Stimulated activated CD4-positive, alpha-beta T cell treated with anti-CD3 and anti-CD28 coated beads, Interleukin-12 subunit alpha, Interleukin-12 subunit beta, amount 100 ng/mL, for 48 hours (primary cell): ENCODE results near the gene SMAD9.

ENCODE experiments used
- DNase-seq, 3 donors: peaks; one replicate each; pipeline ENCODE4 v3.0.0-alpha.2; 2020; ENCODE audit warnings: low read depth in 2 of 3, low spot score in 1 of 3

The SMAD9 gene

DNA sequence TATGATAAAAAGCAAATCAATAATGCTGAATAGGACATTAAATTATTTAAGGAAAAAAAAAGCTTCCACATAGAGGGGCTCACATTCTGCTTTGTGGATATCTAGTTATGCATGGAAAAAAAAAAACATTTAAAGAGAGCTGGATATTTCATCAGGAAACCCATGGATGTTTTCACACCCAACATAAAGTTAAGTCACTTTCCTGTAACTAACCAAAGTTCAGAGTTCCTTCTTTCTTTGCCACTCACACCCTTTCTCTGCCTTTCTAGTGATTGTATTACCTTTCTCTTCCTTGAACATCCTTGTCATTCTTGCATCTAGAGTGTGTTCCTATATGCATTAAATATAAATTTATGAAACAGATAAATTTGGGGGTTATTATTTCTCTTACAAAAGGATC is 53.8 kb downstream of the SMAD9 start:
- no peak for DNase-seq

DNA sequence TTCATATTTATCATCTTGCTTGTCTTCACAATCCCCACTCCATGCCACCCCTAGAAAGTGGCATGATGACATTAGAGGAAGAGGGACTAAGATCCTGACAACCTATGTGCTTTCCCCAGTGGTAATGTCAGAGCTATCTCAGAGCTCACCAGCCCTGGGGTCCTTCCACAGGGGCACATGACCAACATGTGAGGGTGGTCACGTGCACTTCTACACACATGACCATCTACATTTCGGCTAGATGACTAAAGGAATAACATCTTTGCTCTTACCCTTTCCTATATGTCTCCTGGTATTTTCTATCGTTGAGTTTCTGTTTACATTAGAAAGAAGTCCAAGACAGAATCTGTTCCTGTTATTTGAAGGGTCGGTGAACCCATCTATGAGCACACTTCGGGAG is 54.8 kb downstream of the SMAD9 start:
- DNase-seq: no peak

DNA sequence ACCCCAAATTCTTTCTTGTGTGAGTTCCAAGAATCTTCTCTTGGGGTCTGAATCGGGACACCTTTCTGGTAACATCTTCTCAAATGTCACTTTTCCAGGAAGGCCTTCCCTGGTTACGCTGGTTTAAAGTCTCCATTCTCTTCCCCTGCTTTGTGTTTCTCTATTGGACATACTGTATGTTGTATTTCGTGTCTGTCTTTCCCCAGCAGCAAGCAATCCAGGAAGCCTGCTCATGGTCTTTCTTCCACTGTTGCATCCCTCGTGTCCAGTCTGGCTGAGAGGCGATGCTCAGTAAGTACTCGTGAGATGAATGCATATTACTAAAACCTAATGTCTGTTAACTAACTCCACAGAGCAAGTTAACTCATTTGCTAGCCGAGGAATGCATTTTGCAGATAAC is 57.3 kb downstream of the SMAD9 start:
- DNase-seq: no peak

DNA sequence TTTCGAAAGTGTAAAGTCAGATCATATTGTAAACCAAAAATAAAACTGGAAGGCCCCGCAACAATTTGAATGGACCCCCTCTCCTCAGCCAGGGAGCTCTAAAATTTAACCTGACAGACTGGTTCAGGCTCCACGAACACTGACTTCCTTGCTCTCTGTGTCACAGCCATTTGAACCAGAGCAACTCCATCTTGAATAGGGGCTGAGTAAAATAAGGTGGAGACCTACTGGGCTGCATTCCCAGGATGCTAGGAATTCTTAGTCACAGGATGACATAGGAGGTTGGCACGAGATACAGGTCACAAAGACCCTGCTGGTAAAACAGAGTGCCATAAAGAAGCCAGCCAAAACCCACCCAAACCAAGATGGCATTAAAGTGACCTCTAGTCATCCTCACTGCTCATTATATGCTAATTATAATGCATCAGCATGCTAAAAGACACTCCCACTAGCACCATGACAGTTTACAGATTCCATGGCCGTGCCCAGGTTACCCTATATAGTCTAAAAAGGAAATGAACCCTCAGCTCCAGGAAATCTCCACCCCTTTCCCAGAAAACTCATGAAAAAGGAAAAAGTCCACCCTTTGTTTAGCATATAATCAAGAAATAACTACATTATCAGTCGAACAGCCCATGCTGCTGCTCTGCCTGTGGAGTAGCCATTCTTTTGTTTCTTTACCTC is 57.9 kb downstream of the SMAD9 start:
- DNase-seq: no peak

DNA sequence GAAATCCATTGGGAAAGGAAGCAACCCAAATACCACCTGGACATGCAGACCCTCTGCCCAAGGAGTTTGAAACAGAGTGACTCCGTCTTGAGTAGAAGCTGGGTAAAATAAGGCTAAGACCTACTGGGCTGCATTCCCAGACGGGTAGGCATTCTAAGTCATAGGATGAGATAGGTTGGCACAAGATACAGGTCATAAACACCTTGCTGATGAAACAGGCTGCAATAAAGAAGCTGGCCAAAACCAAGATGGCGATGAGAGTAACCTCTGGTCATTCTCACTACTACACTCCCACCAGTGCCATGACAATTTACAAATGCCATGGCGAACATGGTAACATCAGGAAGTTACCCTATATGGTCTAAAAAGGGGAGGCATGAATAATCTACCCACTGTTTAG is 60.8 kb downstream of the SMAD9 start:
- no peak for DNase-seq

DNA sequence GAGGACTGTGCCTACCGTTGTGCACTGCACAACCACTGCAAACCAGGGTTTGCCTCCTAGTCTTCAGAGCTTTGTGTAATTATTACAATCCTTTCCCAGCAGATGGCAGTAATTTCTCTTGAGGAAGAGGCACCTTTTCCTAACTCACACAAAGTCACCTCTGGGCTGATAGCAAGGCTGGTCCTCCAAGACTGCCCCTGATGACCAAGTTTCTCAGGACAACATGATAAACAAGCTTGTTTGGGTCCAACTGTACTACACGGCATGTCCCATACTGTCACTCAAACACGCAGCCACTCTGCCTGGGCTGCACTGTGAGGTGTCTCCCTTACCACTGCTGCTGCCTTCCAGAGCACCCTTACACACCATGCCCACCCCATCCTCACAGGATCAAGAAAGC is 61.7 kb downstream of the SMAD9 start:
- DNase-seq: no peak

GRCh38 chr13:36857253-36857652 is 62.8 kb downstream of the SMAD9 start:
- DNase-seq: no peak

DNA sequence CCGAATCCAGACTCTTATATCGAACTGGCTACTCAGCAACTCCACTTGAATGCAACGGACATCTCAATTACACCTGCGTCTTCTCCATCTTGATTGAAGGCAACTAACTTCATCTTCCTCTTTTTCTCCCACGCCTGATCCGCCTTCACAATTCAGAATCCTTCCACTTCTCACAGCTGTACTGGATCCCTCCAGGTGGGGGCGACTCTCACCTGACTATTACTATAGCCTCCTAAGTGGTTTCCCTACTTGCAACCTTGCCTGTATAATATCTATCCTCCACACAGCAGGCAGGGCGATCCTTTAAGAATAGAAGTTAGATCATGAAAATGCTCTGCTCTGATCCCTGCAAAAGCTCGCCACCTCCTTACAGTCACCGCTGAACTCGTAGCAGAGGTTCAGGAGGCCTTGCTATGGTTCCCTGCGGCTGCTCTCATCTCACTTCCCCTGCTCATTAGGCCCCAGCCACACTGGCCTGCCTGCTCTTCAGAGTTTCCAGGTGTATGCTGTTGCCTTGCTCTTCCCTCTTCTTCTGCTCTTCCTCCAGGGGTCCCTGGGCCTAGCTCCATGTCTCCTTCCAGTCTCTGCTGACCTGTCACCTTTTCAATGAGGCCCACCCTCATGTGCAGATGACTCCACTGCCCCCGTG is 69.1 kb downstream of the SMAD9 start:
- peak in 1 of 3 donors; percentile 8 for DNase-seq

DNA sequence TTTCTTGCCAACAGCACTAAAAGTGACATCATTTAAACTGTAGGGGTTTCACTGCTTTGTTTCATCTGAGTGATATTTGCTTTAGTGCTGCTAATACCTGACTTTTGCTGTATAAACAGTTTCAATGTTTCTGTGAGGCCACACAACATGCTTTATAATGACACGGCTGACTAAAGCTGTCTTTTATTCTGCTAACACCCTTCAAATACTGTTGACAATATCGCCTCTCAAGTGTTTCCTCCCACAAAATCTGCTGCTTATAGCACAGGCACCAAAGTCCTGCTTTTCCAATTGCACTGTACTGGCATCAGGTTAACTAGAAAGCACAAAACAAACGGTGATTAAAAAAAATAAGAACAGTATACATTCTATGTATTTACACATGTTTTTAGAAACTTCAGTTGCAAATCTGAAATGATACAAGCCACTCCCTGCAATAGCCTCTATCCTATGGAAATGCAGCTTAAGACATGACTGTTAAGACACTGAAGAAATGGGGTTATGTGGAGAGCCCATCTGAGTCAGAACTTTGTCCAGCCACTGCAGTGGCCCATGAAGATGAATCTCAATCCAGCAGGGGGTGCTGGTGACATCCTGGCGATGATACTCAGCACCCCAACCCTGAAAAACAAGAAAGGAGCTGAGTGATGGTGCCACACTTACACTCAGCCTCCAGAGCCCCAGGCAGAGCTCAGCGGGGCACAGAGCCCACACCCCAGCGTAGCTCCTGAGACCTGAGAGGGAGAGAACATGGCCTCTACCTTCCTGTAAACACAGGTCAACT is 71.6 kb downstream of the SMAD9 start:
- no peak for DNase-seq

- no peak for DNase-seq
Measured at GRCh38 chr13:36847606-36848005, 72.4 kb downstream of the SMAD9 start.

GRCh38 chr13:36841391-36841790 is 78.6 kb downstream of the SMAD9 start:
- DNase-seq: no peak

GRCh38 chr13:36840718-36841250 is 79.3 kb downstream of the SMAD9 start:
- no peak for DNase-seq

DNA sequence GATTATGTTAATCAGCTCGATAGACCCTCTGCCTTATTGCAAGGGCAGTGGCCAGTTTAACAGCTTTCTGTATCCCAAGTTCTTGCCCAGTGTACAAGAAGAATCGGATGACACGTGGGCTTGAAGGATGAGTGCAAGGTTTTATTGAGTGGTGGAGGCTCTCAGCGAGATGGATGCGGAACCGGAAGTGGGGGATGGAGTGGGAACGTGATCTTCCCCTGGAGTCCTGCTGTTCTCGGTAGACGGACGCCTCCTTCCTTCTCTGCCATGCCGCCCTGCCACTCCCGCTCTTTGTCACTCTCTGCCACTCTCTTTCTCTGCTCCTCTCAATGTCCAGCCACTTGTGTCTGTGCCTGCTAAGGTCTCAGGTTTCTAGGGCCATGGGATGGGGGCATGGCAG is 80.1 kb downstream of the SMAD9 start:
- no peak for DNase-seq

DNA sequence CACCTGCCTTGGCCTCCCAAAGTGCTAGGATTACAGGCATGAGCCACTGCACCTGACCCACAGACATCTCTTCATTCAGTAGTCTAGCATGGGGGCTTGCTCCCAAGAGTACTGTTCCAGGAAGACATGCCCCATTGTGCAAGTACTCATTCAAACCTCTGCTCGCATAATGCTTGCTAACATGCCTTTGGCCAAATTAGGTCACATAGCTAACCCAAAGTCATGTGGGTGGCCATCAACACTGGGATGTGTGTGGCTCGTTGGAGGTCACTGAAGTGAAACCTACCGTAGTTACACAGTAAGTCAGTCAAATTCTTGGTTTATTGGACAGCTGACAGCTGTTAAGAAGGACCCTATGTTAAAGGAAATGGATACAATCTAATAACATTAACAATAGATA is 80.8 kb downstream of the SMAD9 start:
- no peak for DNase-seq

DNA sequence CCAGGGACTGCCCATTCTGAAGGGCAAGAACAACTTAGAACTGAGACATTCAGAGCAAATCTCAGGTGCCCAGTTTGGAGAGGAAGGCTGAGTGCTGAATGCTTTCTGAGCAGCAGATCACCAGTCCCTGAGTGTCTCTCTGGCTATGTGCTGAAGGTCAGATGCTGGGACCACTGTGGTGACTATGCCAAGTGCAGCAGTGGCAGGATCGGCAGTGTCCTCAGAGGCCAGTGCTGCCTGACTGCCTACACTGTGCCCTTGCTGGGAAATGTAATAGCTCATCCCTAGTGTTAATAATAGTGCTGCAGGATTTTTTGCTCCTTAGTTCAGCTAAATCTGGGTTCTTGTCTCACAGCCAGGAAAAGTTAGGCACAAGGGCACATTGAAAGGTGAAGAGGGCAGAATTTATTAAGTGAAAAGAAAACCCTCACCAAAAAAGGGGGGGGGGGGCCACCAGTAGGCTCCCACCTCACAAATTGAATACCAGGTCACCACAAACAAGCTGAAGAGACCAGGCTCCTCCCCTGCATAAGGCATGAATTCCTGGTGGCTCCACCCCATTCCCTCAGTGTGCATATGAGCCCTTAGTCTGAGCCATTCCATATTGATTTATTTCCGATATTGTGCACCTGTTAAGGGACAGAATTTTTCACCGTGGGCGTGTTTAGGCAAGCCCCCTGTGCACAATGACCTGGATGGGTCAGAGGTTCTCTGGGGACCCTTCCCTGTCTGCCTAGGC is 82.5 kb downstream of the SMAD9 start:
- no peak for DNase-seq

DNA sequence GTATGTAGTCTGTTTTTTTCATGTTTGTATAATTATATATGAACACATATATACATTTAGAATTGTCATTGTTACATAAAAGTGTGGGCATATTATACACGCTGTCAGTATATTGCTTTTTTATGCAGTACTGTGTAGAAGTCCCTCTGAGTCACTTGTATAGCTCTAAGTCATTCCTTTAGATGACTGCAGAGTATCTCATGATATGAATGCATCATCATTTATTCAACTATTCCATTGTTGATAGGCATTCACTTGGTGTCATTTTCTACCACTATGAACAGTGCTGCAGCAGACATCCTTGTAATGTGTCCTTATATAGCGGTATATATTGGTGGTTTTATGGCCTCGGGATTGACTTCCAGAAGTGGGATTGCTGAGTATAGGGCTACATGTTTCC is 85.7 kb downstream of the SMAD9 start:
- DNase-seq: no peak

DNA sequence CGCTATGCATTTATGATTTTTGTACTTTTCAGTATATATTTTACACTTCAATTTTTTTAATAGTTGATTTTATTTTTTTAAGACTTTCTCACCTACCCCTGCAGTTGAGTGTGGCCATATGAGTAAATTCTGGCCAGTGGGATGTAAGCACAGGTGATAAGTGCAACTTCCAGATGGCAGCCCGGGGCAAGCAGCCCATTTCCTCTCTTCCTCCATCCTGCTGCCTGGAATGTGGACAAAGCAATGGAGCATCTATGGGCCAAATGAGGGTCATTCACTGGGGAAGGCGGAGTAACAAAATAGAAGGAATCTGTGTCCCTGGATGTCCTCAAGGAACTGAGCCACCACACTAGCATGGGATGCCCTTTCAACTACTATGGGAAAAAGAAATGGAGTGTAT is 88.7 kb downstream of the SMAD9 start:
- DNase-seq: no peak

- DNase-seq: no peak
Measured at GRCh38 chr13:36829753-36830152, 90.3 kb downstream of the SMAD9 start.

GRCh38 chr13:36822785-36823184 is 97.3 kb downstream of the SMAD9 start:
- no peak for DNase-seq

GRCh38 chr13:36820222-36820621 is 99.8 kb downstream of the SMAD9 start:
- no peak for DNase-seq

DNA sequence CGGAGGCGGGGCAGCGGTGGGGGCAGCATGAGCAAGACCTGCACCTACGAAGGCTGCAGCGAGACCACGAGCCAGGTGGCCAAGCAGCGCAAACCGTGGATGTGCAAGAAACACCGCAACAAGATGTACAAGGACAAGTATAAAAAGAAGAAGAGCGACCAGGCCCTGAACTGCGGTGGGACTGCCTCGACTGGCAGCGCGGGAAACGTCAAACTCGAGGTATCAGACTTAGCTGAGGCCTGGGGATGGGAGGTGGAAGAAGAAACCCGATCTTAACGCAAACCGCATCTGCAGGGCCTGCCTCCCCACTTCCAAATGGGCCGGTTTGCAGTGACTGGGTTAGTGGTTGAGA is 100.3 kb downstream of the SMAD9 start:
- peak; percentile 12 to 15 (median 14) for DNase-seq
